Measurements from ENCODE around the gene IFI27L1.

- TF ChIP-seq CTCF (optimal IDR thresholded peaks at IDR 0.05 in 1 of 3, IDR thresholded peaks at IDR 0.05 in 1 of 3, conservative IDR thresholded peaks at IDR 0.05 in 1 of 3; ENCODE audit: extremely low read depth in 1 of 3, insufficient read depth in 2 of 3, low read length in 3 of 3) = no peak
- TF ChIP-seq EZH2 (IDR thresholded peaks at IDR 0.05; ENCODE audit: low read length) = no peak
These were observed 22.4 kb upstream of the IFI27L1 start for GRCh38 chr14:94058674-94059138.

All from keratinocyte (primary cell).